Endothelial cell of umbilical vein (primary cell): ENCODE results near the gene RTF2. TPM values are rescaled to one million over a fixed set of nuclear protein-coding genes. Genes with fewer than 3 reads are reported as not detected.
A peak's percentile ranks its signal among the peaks of the same experiment; 100 is the strongest.

ENCODE experiments used
- BruUV-seq: library from RNA; stranded (reverse); fragments of 400-500 nt; replicated peaks from 2 replicates; lab custom pipeline; 2021; lab: Mats Ljungman, UMichigan
- CTCF ChIA-PET: fragments of 300-600, 350-600 bp; sonication (Branson Sonifier 250); formaldehyde crosslinking; loops from one replicate; lab custom pipeline; 2021; ENCODE audit warnings: antibody characterized with exemption, inconsistent platforms; lab: Charles Lee
- POLR2A ChIA-PET: fragments of 300-600, 350-600 bp; sonication (Branson Sonifier 250); formaldehyde crosslinking; loops from one replicate; lab custom pipeline; 2021; ENCODE audit warnings: antibody characterized with exemption, inconsistent platforms; lab: Charles Lee
- DNase-seq: peaks from one replicate; pipeline ENCODE4 v3.0.0-alpha.2; 2011; ENCODE audit warnings: low read depth, low spot score
- FAIRE-seq: peaks from 2 replicates; lab custom pipeline; 2011; peaks lifted over from hg19 to GRCh38; lab: Jason Lieb, UNC
- H2AFZ ChIP-seq: 2 replicates; pipeline ENCODE4 v1.6.0; 2012; ENCODE audit warnings: low read depth, low read length, control low read depth, inconsistent platforms
- H3K27ac ChIP-seq: 2 replicates; pipeline ENCODE4 v1.5.1; 2011; ENCODE audit warnings: low read depth, mild to moderate bottlenecking, control low read depth, low read length, moderate library complexity; ENCODE audit not compliant: insufficient read depth
- H3K27me3 ChIP-seq, 2 experiments: 2 replicates each; pipeline versions ENCODE4 v1.6.0 to v1.6.1; 2011; ENCODE audit warnings: low read length in 2 of 2, mixed read lengths in 1 of 2; ENCODE audit not compliant: control insufficient read depth in 2 of 2, insufficient read depth in 2 of 2
- H3K36me3 ChIP-seq, 2 experiments: 2 replicates in 1 of 2; 3 replicates in 1 of 2; pipeline ENCODE4 v1.5.1; 2011; ENCODE audit warnings: low read length in 2 of 2, mild to moderate bottlenecking in 1 of 2, moderate library complexity in 1 of 2; ENCODE audit not compliant: control insufficient read depth in 2 of 2, insufficient read depth in 2 of 2; ENCODE audit errors: extremely low read depth in 1 of 2
- H3K4me1 ChIP-seq: 3 replicates; pipeline ENCODE4 v1.5.1; 2011; ENCODE audit warnings: mild to moderate bottlenecking, low read length; ENCODE audit not compliant: control insufficient read depth, insufficient read depth; ENCODE audit errors: extremely low read depth
- H3K4me2 ChIP-seq: 2 replicates; pipeline ENCODE4 v1.6.1; 2011; ENCODE audit warnings: low read length, control low read depth, mixed read lengths; ENCODE audit not compliant: insufficient read depth
- H3K4me3 ChIP-seq, 3 experiments: fragments of 200-600 bp in 1 of 3; sonication (generic), shearing (Covaris generic) in 1 of 3; replicated peaks in 1 of 3; 2 replicates each; pipeline ENCODE4 v1.5.1; 2011 to 2016; ENCODE audit warnings: control low read depth in 3 of 3, low read length in 3 of 3, mild to moderate bottlenecking in 2 of 3, inconsistent platforms in 1 of 3, low read depth in 1 of 3, moderate library complexity in 1 of 3; ENCODE audit not compliant: insufficient read depth in 1 of 3
- H3K79me2 ChIP-seq: 2 replicates; pipeline ENCODE4 v1.6.0; 2012; ENCODE audit warnings: low read length, inconsistent platforms; ENCODE audit not compliant: control insufficient read depth, insufficient read depth
- H3K9ac ChIP-seq: replicated peaks from 2 replicates; pipeline ENCODE3; 2011; ENCODE audit warnings: low read length, control low read depth; ENCODE audit not compliant: insufficient read depth; ENCODE audit errors: extremely low read depth
- H3K9me1 ChIP-seq: replicated peaks from 3 replicates; pipeline ENCODE4 v1.6.0; 2011; ENCODE audit warnings: mild to moderate bottlenecking, low read length; ENCODE audit not compliant: control insufficient read depth, insufficient read depth; ENCODE audit errors: extremely low read depth
- H3K9me3 ChIP-seq: replicated peaks from 2 replicates; pipeline ENCODE4 v1.5.1; 2012; ENCODE audit warnings: low read length, inconsistent platforms; ENCODE audit not compliant: control insufficient read depth, insufficient read depth
- H4K20me1 ChIP-seq: replicated peaks from 2 replicates; pipeline ENCODE3; 2011; ENCODE audit warnings: mild to moderate bottlenecking, low read length; ENCODE audit not compliant: control insufficient read depth, insufficient read depth; ENCODE audit errors: extremely low read depth
- CTCF ChIP-seq, 2 donors: IDR thresholded peaks; 1 replicate in 1 of 2; 2 replicates in 1 of 2; pipeline ENCODE4 v1.5.1; 2011; ENCODE audit warnings: low read length in 2 of 2, mild to moderate bottlenecking in 2 of 2, moderate library complexity in 2 of 2, control low read depth in 1 of 2, inconsistent platforms in 1 of 2, low read depth in 1 of 2; ENCODE audit not compliant: insufficient read depth in 1 of 2; ENCODE audit errors: extremely low read depth in 1 of 2
- EZH2 ChIP-seq: IDR thresholded peaks from 2 replicates; pipeline ENCODE4 v1.6.1; 2012; ENCODE audit warnings: borderline replicate concordance, low read depth, mild to moderate bottlenecking, moderate library complexity, low read length, inconsistent platforms; ENCODE audit not compliant: severe bottlenecking
- FOS ChIP-seq: IDR thresholded peaks from 2 replicates; pipeline ENCODE4 v1.6.1; 2011; ENCODE audit warnings: mild to moderate bottlenecking, low read length, moderate library complexity, borderline replicate concordance; ENCODE audit not compliant: insufficient read depth
- GATA2 ChIP-seq: IDR thresholded peaks from 2 replicates; pipeline ENCODE4 v1.7.0; 2011; ENCODE audit warnings: low read depth, mild to moderate bottlenecking, moderate library complexity, mixed read lengths, low read length; ENCODE audit not compliant: insufficient read length, insufficient read depth
- JUN ChIP-seq: IDR thresholded peaks from 2 replicates; pipeline ENCODE4 v1.6.1; 2011; ENCODE audit warnings: borderline replicate concordance, low read depth; ENCODE audit not compliant: insufficient read length, insufficient read depth
- MAX ChIP-seq: IDR thresholded peaks from 2 replicates; pipeline ENCODE4 v1.6.1; 2011; ENCODE audit not compliant: insufficient read depth, insufficient read length
- MYC ChIP-seq: IDR thresholded peaks from one replicate; pipeline ENCODE4 v1.6.1; 2011; ENCODE audit warnings: mild to moderate bottlenecking, low read depth, low read length
- POLR2A ChIP-seq: IDR thresholded peaks from 2 replicates; pipeline ENCODE4 v1.6.1; 2012; ENCODE audit warnings: low read depth, mild to moderate bottlenecking, control low read depth, low read length
- POLR2AphosphoS5 ChIP-seq: IDR thresholded peaks from 2 replicates; pipeline ENCODE4 v1.6.1; 2012; ENCODE audit warnings: low read depth, mild to moderate bottlenecking, control low read depth, low read length, moderate library complexity; ENCODE audit not compliant: insufficient read depth
- dilution Hi-C: fragments of 300-500 bp; cut with MboI; formaldehyde crosslinking; loops from one replicate; pipeline ENCODE4 v1.15.0; 2019; ENCODE audit warnings: low sequenced_read_pairs; ENCODE audit not compliant: extremely low pct_ligation_motif_present
- intact Hi-C: fragments of 100-400 bp; cut with micrococcal nuclease; formaldehyde crosslinking; loops from one replicate; pipeline ENCODE4 v1.10.0; 2022
- polyA plus RNA-seq, 4 experiments: library from polyadenylated mRNA; depleted of rRNA in 3 of 4; stranded (reverse) in 3 of 4; unstranded in 1 of 4; fragments of >200 nt; gene quantifications; 2 replicates each; pipeline versions ENCODE4 v1.2.1 to v1.2.3, GENCODE V29; 2011 to 2012; ENCODE audit warnings: missing spikeins in 1 of 4
- total RNA-seq: library from RNA; stranded (reverse); gene quantifications from 2 replicates; pipeline ENCODE4 v1.2.3, GENCODE V29; 2021

Gene RTF2
- total and polyA plus RNA-seq, 2 donors (not counting 3 experiments of a cell fraction or from before 2014, with no cell fraction given), result 68.8 to 84.7 TPM

GRCh38 chr20:56506103-56506502 lies 37.7 kb downstream of the RTF2 start:
- ChIA-PET CTCF (interaction anchor here (0.6 to 1.2 kb wide), 4 partner anchors 10 to 147 kb away, joined by 3 read pairs; partner anchors contain the start of genes CASS4 and FAM210B), POLR2A (no interaction called here)
- no TSS peak for BruUV-seq

GRCh38 chr20:56511926-56512325 lies 43.5 kb downstream of the RTF2 start:
- Histone ChIP-seq H3K27me3 (no peaks in the 10 kb centered on the region), H3K4me3 (no peak overlapping the region), H2AFZ (no peak overlapping the region), H3K36me3 (peaks cover 4 to 11% of the 10 kb centered on the region in 2 experiments), H3K4me2 (no peak overlapping the region), H3K27ac (no peak overlapping the region), H3K79me2 (peaks cover 3% of the 10 kb centered on the region), H3K9me1 (no peaks in the 10 kb centered on the region), H3K4me1 (no peaks in the 10 kb centered on the region), H3K9ac (no peak overlapping the region), H4K20me1 (no peaks in the 10 kb centered on the region), H3K9me3 (no peaks in the 10 kb centered on the region)
- no TSS peak for BruUV-seq
- ChIA-PET POLR2A (no interaction called here), CTCF (no interaction called here)
- dilution Hi-C loops (no loop called here), intact Hi-C loops (no loop called here)
- FAIRE-seq, result no peak
- DNase-seq, result no peak
- TF ChIP-seq JUN (no peak), EZH2 (no peak), MAX (no peak), POLR2AphosphoS5 (no peak), POLR2A (no peak), CTCF (IDR thresholded peaks at IDR 0.05; ENCODE audit: extremely low read depth in 1 of 2, insufficient read depth in 1 of 2, low read depth in 1 of 2, low read length in 2 of 2) (no peak), FOS (no peak), GATA2 (no peak), MYC (no peak)

More at GRCh38 chr20:56506103-56506502, 37.7 kb downstream of the RTF2 start:
- intact Hi-C loops, result no loop called here
- Histone ChIP-seq H3K4me1 (peaks cover 10% of the 10 kb centered on the region), H3K9me1 (no peaks in the 10 kb centered on the region), H3K36me3 (no peaks in the 10 kb centered on the region), H3K4me2 (peak overlapping the region; percentile 42), H3K27ac (no peak overlapping the region), H3K79me2 (peaks cover 3% of the 10 kb centered on the region), H3K9ac (no peak overlapping the region), H3K9me3 (no peaks in the 10 kb centered on the region), H3K4me3 (no peak overlapping the region), H4K20me1 (no peaks in the 10 kb centered on the region), H2AFZ (no peak overlapping the region), H3K27me3 (no peaks in the 10 kb centered on the region)
- peak; percentile 75 for DNase-seq
- TF ChIP-seq POLR2A (no peak), POLR2AphosphoS5 (peak; percentile 74), GATA2 (peak; percentile 58)
- FAIRE-seq, result peak; percentile 96
- dilution Hi-C loops, result no loop called here
